ENCODE measurements around the gene BRICD5. TPM values are rescaled to one million over a fixed set of nuclear protein-coding genes. Genes with fewer than 3 reads are reported as not detected.

The BRICD5 gene
- total RNA-seq, 1 experiment from 2014 or later: 17.1 TPM

GRCh38 chr16:2252806-2253148, 42.1 kb upstream of the BRICD5 start:
- ChIA-PET POLR2A (ENCODE audit: unreplicated experiment) (interaction anchor here (0.6 kb wide), 2 partner anchors 9 to 176 kb away, joined by 3 to 4 read pairs; partner anchors contain the start of gene CCNF), CTCF (interaction anchor here (0.6 to 1.0 kb wide), 3 partner anchors 10 to 177 kb away, joined by 3 to 5 read pairs (median 3); partner anchors contain the start of gene CCNF)
- BruUV-seq (replicated peaks): no TSS peak

GRCh38 chr16:2251296-2252111, 40.8 kb upstream of the BRICD5 start, which contains the start of gene ECI1:
ECI1 (minus strand) TSS chr16:2251587; CDS start chr16:2251566, 21 bp downstream.
- H3K4me2 ChIP-seq: peak within 1 kb of the TSS; percentile 85
- TF ChIP-seq EZH2 (IDR thresholded peaks at IDR 0.05; ENCODE audit: low read depth) (no peak), CTCF (conservative IDR thresholded peaks at IDR 0.05) (peak; percentile 69)
- H3K36me3 ChIP-seq (ENCODE audit: low read depth): peaks cover 12% of the 10 kb centered on the region
- peaks cover 37% of the 10 kb centered on the region for H4K20me1 ChIP-seq (ENCODE audit: insufficient read depth)
- H3K9me2 ChIP-seq (ENCODE audit: insufficient read depth): no peaks in the 10 kb centered on the region
- H3K27me3 ChIP-seq (ENCODE audit: insufficient read depth, low read depth): no peaks in the 10 kb centered on the region
- H3K79me2 ChIP-seq (ENCODE audit: low read depth): peaks cover 36% of the 10 kb centered on the region
- ChIA-PET CTCF (interaction anchor here (0.5 to 1.0 kb wide), 10 partner anchors 47 to 669 kb away, joined by 3 to 5 read pairs (median 3); partner anchors contain the start of genes PKD1 and TRAF7), POLR2A (ENCODE audit: unreplicated experiment) (interaction anchor here (0.5 to 1.0 kb wide), 6 partner anchors 18 to 885 kb away, joined by 3 to 12 read pairs (median 4); partner anchors contain the start of gene TRAF7)
- no TSS peak for BruUV-seq (replicated peaks)
- H3K9me3 ChIP-seq (ENCODE audit: insufficient read depth, low read depth): no peaks in the 10 kb centered on the region
- peak within 1 kb of the TSS; percentile 86 for H3K27ac ChIP-seq
- H2AFZ ChIP-seq: peak within 1 kb of the TSS; percentile 73
- peaks cover 22% of the 10 kb centered on the region for H3K4me1 ChIP-seq (replicated peaks; ENCODE audit: insufficient read depth)
- intact Hi-C loops (cut with micrococcal nuclease; ENCODE audit: unreplicated experiment): loop anchor here (1.0 to 10.0 kb wide), 5 partner anchors 29 to 251 kb away; partner anchors contain the start of genes BRICD5, E4F1, PGP and TRAF7
- peak; percentile 84 to 98 for DNase-seq
- H3K4me3 ChIP-seq: peak within 1 kb of the TSS; percentile 91
- H3F3A ChIP-seq (ENCODE audit: insufficient read depth, low read depth): peaks cover 63% of the 10 kb centered on the region

More at GRCh38 chr16:2252806-2253148, 42.1 kb upstream of the BRICD5 start:
- intact Hi-C loops (cut with micrococcal nuclease; ENCODE audit: unreplicated experiment): loop anchor here (5.0 to 10.0 kb wide), 3 partner anchors 40 to 250 kb away; partner anchors contain the start of genes BRICD5, PGP and ZNF598
- H2AFZ ChIP-seq: no peak overlapping the region
- peaks cover 22% of the 10 kb centered on the region for H3K4me1 ChIP-seq (replicated peaks; ENCODE audit: insufficient read depth)
- H3K27ac ChIP-seq: peak overlapping the region; percentile 86
- DNase-seq: no peak
- peaks cover 32% of the 10 kb centered on the region for H3K79me2 ChIP-seq (ENCODE audit: low read depth)
- peaks cover 74% of the 10 kb centered on the region for H3F3A ChIP-seq (ENCODE audit: insufficient read depth, low read depth)
- H3K9me3 ChIP-seq (ENCODE audit: insufficient read depth, low read depth): no peaks in the 10 kb centered on the region
- TF ChIP-seq EZH2 (IDR thresholded peaks at IDR 0.05; ENCODE audit: low read depth): no peak
- no peak for TF ChIP-seq CTCF (conservative IDR thresholded peaks at IDR 0.05)
- H3K27me3 ChIP-seq (ENCODE audit: insufficient read depth, low read depth): no peaks in the 10 kb centered on the region
- peaks cover 13% of the 10 kb centered on the region for H3K36me3 ChIP-seq (ENCODE audit: low read depth)
- peaks cover 48% of the 10 kb centered on the region for H4K20me1 ChIP-seq (ENCODE audit: insufficient read depth)
- H3K4me2 ChIP-seq: peak overlapping the region; percentile 85; the same call in 1 of the 2 replicates
- H3K9me2 ChIP-seq (ENCODE audit: insufficient read depth): no peaks in the 10 kb centered on the region
- no peak overlapping the region for H3K4me3 ChIP-seq

- Histone ChIP-seq H3K9me3 (ENCODE audit: insufficient read depth, low read depth) (no peaks in the 10 kb centered on the region), H2AFZ (peak overlapping the region; percentile 73), H4K20me1 (ENCODE audit: insufficient read depth) (peaks cover 31% of the 10 kb centered on the region), H3F3A (ENCODE audit: insufficient read depth, low read depth) (peaks cover 55% of the 10 kb centered on the region), H3K36me3 (ENCODE audit: low read depth) (peaks cover 7% of the 10 kb centered on the region), H3K27ac (peak overlapping the region; percentile 86), H3K9me2 (ENCODE audit: insufficient read depth) (no peaks in the 10 kb centered on the region), H3K27me3 (ENCODE audit: insufficient read depth, low read depth) (no peaks in the 10 kb centered on the region), H3K4me1 (replicated peaks; ENCODE audit: insufficient read depth) (peaks cover 22% of the 10 kb centered on the region), H3K4me2 (peak overlapping the region; percentile 85), H3K4me3 (peak overlapping the region; percentile 91), H3K79me2 (ENCODE audit: low read depth) (peaks cover 36% of the 10 kb centered on the region)
- POLR2A ChIA-PET (ENCODE audit: unreplicated experiment): interaction anchor here (0.5 to 0.7 kb wide), 3 partner anchors 14 to 87 kb away, joined by 3 to 4 read pairs (median 3); partner anchors contain the start of gene DNASE1L2
- peak; percentile 42 to 65 for DNase-seq
- CTCF ChIA-PET: interaction anchor here (0.6 to 0.8 kb wide), 7 partner anchors 46 to 155 kb away, joined by 3 to 5 read pairs (median 3); partner anchors contain the start of genes PKD1 and TRAF7
- BruUV-seq (replicated peaks): TSS peak; percentile 48
- TF ChIP-seq EZH2 (IDR thresholded peaks at IDR 0.05; ENCODE audit: low read depth) (no peak), CTCF (conservative IDR thresholded peaks at IDR 0.05) (no peak)
- intact Hi-C loops (cut with micrococcal nuclease; ENCODE audit: unreplicated experiment): loop anchor here (1.0 to 10.0 kb wide), 5 partner anchors 28 to 252 kb away; partner anchors contain the start of genes BRICD5, E4F1, PGP and TRAF7
Measured at GRCh38 chr16:2250652-2251295, 40.1 kb upstream of the BRICD5 start.

Data from PC-9 (cell line).